Measurements from ENCODE around the gene DNAJC22. TPM values are rescaled to one million over a fixed set of nuclear protein-coding genes. Genes with fewer than 3 reads are reported as not detected.

The DNAJC22 gene
- polyA plus RNA-seq, 3 donors, result not detected

- Mint-ChIP-seq H3K4me1 (peaks cover 42% of the 10 kb centered on the region), H3K4me3 (peak overlapping the region in 1 of 2 donors; percentile 92), H3K36me3 (peaks cover 6 to 10% of the 10 kb centered on the region in 2 donors), H3K27me3 (ENCODE audit: low read depth in 3 of 3) (peaks cover 84 to 100% (median 98%) of the 10 kb centered on the region in 3 donors), H3K9me3 (peaks cover 0 to 29% (median 11%) of the 10 kb centered on the region in 7 donors), H3K27ac (no peak overlapping the region)
- Histone ChIP-seq H3K79me2 (ENCODE audit: insufficient read depth, low read length) (no peaks in the 10 kb centered on the region), H3K9me3 (replicated peaks in 1 of 2; ENCODE audit: control insufficient read depth in 1 of 2, insufficient read depth in 1 of 2, low read length in 2 of 2) (peaks cover 2 to 45% of the 10 kb centered on the region in 2 donors), H3K27me3 (ENCODE audit: control insufficient read depth in 2 of 2, insufficient read depth in 2 of 2, low read length in 2 of 2) (peaks cover 78 to 99% of the 10 kb centered on the region in 2 donors), H3K36me3 (replicated peaks in 1 of 2; ENCODE audit: control insufficient read depth in 1 of 2, insufficient read depth in 2 of 2, low read length in 2 of 2) (no peaks in the 10 kb centered on the region), H3K4me2 (replicated peaks; ENCODE audit: extremely low read depth, low read length, poor library complexity, severe bottlenecking) (no peak overlapping the region), H2AFZ (ENCODE audit: insufficient read depth, low read depth, low read length, poor library complexity, severe bottlenecking) (no peak overlapping the region), H3K4me3 (replicated peaks in 1 of 3; ENCODE audit: low read depth in 2 of 3, low read length in 3 of 3) (no peak overlapping the region), H3K27ac (ENCODE audit: low read depth in 1 of 2, low read length in 2 of 2) (no peak overlapping the region), H3K4me1 (ENCODE audit: control insufficient read depth in 1 of 2, insufficient read depth in 2 of 2, low read length in 2 of 2) (peaks cover 44 to 52% of the 10 kb centered on the region in 2 donors), H4K20me1 (ENCODE audit: insufficient read depth, low read length) (no peaks in the 10 kb centered on the region), H3K9ac (ENCODE audit: insufficient read depth, low read length, poor library complexity, severe bottlenecking) (no peak overlapping the region)
- WGBS (ENCODE audit: insufficient coverage), result 11% methylated on average over 3 of the region's 15 CpGs
- no peak for TF ChIP-seq CTCF (IDR thresholded peaks at IDR 0.05)
- DNase-seq, result no peak
- intact Hi-C loops (cut with micrococcal nuclease), result loop anchor here in 1 of 2 donors (10.0 kb wide), 1 partner anchor 280 kb away; the partner anchor contains the start of genes KMT2D and RHEBL1
Measured at GRCh38 chr12:49344486-49345050, 2.1 kb upstream of the DNAJC22 start.

GRCh38 chr12:49345051-49345824, 1.4 kb upstream of the DNAJC22 start:
- H3K27ac ChIP-seq (ENCODE audit: low read depth in 1 of 2, low read length in 2 of 2), result no peak overlapping the region
- Mint-ChIP-seq H3K4me3 (peak overlapping the region; percentile 24 to 94), H3K9me3 (peaks cover 0 to 27% (median 11%) of the 10 kb centered on the region in 7 donors), H3K27me3 (ENCODE audit: low read depth in 3 of 3) (peaks cover 82 to 98% (median 97%) of the 10 kb centered on the region in 3 donors), H3K4me1 (peaks cover 42% of the 10 kb centered on the region), H3K27ac (peak overlapping the region in 1 of 7 donors; percentile 41), H3K36me3 (peaks cover 6 to 10% of the 10 kb centered on the region in 2 donors)
- H3K79me2 ChIP-seq (ENCODE audit: insufficient read depth, low read length), result no peaks in the 10 kb centered on the region
- intact Hi-C loops (cut with micrococcal nuclease), result loop anchor here in 1 of 2 donors (10.0 kb wide), 1 partner anchor 280 kb away; the partner anchor contains the start of genes KMT2D and RHEBL1
- H3K4me1 ChIP-seq (ENCODE audit: control insufficient read depth in 1 of 2, insufficient read depth in 2 of 2, low read length in 2 of 2), result peaks cover 44 to 52% of the 10 kb centered on the region in 2 donors
- under 1% methylated on average over 34 of the region's 70 CpGs for WGBS (ENCODE audit: insufficient coverage)
- TF ChIP-seq CTCF (IDR thresholded peaks at IDR 0.05), result no peak
- H3K4me3 ChIP-seq (replicated peaks in 1 of 3; ENCODE audit: low read depth in 2 of 3, low read length in 3 of 3), result peak overlapping the region in 1 of 3 experiments; percentile 66
- H4K20me1 ChIP-seq (ENCODE audit: insufficient read depth, low read length), result no peaks in the 10 kb centered on the region
- H3K36me3 ChIP-seq (replicated peaks in 1 of 2; ENCODE audit: control insufficient read depth in 1 of 2, insufficient read depth in 2 of 2, low read length in 2 of 2), result no peaks in the 10 kb centered on the region
- H2AFZ ChIP-seq (ENCODE audit: insufficient read depth, low read depth, low read length, poor library complexity, severe bottlenecking), result no peak overlapping the region
- no peak overlapping the region for H3K9ac ChIP-seq (ENCODE audit: insufficient read depth, low read length, poor library complexity, severe bottlenecking)
- H3K27me3 ChIP-seq (ENCODE audit: control insufficient read depth in 2 of 2, insufficient read depth in 2 of 2, low read length in 2 of 2), result peaks cover 75 to 95% of the 10 kb centered on the region in 2 donors
- peak overlapping the region; percentile 70 for H3K4me2 ChIP-seq (replicated peaks; ENCODE audit: extremely low read depth, low read length, poor library complexity, severe bottlenecking)
- H3K9me3 ChIP-seq (replicated peaks in 1 of 2; ENCODE audit: control insufficient read depth in 1 of 2, insufficient read depth in 1 of 2, low read length in 2 of 2), result peaks cover 2 to 45% of the 10 kb centered on the region in 2 donors
- no peak for DNase-seq

Measured in CD14-positive monocyte (primary cell).